ENCODE measurements around the gene NCOA4.

DNA sequence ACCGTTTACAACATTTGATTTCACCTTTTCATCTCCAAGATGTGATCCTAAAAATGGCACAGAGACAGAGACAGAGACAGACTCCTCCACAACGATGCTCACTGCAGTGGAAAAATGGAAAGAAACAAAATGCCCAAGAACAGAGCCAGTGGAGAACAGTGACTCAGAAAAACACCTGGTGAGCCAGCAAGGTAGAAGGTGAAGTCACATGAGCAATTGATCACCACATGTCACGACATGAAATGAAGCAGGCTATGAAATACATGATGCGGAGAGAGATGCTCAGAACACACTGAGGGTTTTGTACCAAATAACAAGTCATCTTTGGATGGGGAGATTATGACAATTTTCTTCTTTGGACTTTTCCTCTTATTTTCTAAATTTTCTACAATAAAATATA is 12.1 kb upstream of the NCOA4 start:
- TF ChIP-seq CTCF (IDR thresholded peaks at IDR 0.05), result no peak
- TF ChIP-seq POLR2A (IDR thresholded peaks at IDR 0.05), result no peak
